Upper lobe of left lung (tissue), 6 donors: ENCODE measurements around the gene AFG1L. TPM values are rescaled to one million over a fixed set of nuclear protein-coding genes. Genes with fewer than 3 reads are reported as not detected.

Experiments
- ATAC-seq, 2 donors: fragments of 200-7000 bp; cut with Tn5 transposase; one replicate each; pipeline ENCODE4 v1.9.1; 2022; ENCODE audit warnings: mild to moderate bottlenecking in 2 of 2, moderate library complexity in 2 of 2; ENCODE audit not compliant: low FRiP score in 2 of 2
- DNase-seq, 2 donors: peaks; one replicate each; pipeline ENCODE4 v3.0.0-alpha.2; 2019 to 2020
- H3K27ac ChIP-seq, 4 donors: fragments of 200-600 bp; sonication (generic); one replicate each; pipeline ENCODE4 v1.5.1; 2016 to 2019
- H3K27me3 ChIP-seq, 4 donors: fragments of 200-600 bp; sonication (generic); one replicate each; pipeline ENCODE4 v1.5.1; 2017 to 2019
- H3K36me3 ChIP-seq, 4 donors: fragments of 200-600 bp; sonication (generic); one replicate each; pipeline ENCODE4 v1.5.1; 2016 to 2019
- H3K4me1 ChIP-seq, 4 donors: fragments of 200-600 bp; sonication (generic); one replicate each; pipeline ENCODE4 v1.5.1; 2018 to 2019
- H3K4me3 ChIP-seq, 4 donors: fragments of 200-600 bp; sonication (generic); one replicate each; pipeline ENCODE4 v1.5.1; 2017 to 2019; ENCODE audit warnings: mild to moderate bottlenecking in 2 of 4, moderate library complexity in 1 of 4
- H3K9me3 ChIP-seq, 4 donors: fragments of 200-600 bp; sonication (generic); one replicate each; pipeline ENCODE4 v1.5.1; 2018 to 2019
- EP300 ChIP-seq, 4 donors: sonication (generic); formaldehyde crosslinking; IDR thresholded peaks; one replicate each; pipeline ENCODE4 v1.5.1; 2017; ENCODE audit warnings: antibody characterized with exemption in 4 of 4, control low read depth in 2 of 4
- POLR2A ChIP-seq, 4 donors: fragments of 450-650 bp; IDR thresholded peaks; one replicate each; pipeline ENCODE4 v1.5.1; 2016 to 2017; ENCODE audit warnings: antibody characterized with exemption in 4 of 4, mild to moderate bottlenecking in 2 of 4
- POLR2AphosphoS5 ChIP-seq, 2 donors: sonication (generic); formaldehyde crosslinking; IDR thresholded peaks; one replicate each; pipeline ENCODE4 v1.5.1; 2017; ENCODE audit warnings: antibody characterized with exemption in 2 of 2
- WGBS, 2 donors: methylation state at CpG; one replicate each; pipeline ENCODE4 v1.1.5; 2017 to 2018; 5-methylcytosine and 5-hydroxymethylcytosine counted together
- total RNA-seq, 6 donors: library from RNA; depleted of rRNA in 4 of 6; stranded (reverse); fragments of >200 nt in 4 of 6; gene quantifications; one replicate each; pipeline versions ENCODE4 v1.1.0 to v1.2.1, GENCODE V29; 2016 to 2021
- TF ChIP-seq, protein P1 (sequence below), 6 experiments: fragments of 450-650 bp in 4 of 6; fragments of 200-600 bp in 2 of 6; sonication (generic) in 2 of 6; IDR thresholded peaks; one replicate each; pipeline ENCODE4 v1.5.1; 2016 to 2019; ENCODE audit warnings: antibody characterized with exemption in 6 of 6
- donor health status: DM: no; HTN: no; CAD: no; lungs with moderate emphysema.
- donor health status: DM: no; HTN: yes; CAD: no; lungs with severe emphysema.

The AFG1L gene
- total RNA-seq, 6 donors from 2014 or later: 2.6 to 19.9 (median 7.0) TPM

GRCh38 chr6:108473197-108473596 is 178.3 kb downstream of the AFG1L start:
- 95 to 96% methylated on average over 2 of the region's 2 CpGs for WGBS, 2 donors
- no peaks in the 10 kb centered on the region for H3K9me3 ChIP-seq
- DNase-seq (no peak), ATAC-seq (no peak)
- no peaks in the 10 kb centered on the region for H3K4me1 ChIP-seq
- TF ChIP-seq EP300 (IDR thresholded peaks at IDR 0.05) (no peak), POLR2AphosphoS5 (IDR thresholded peaks at IDR 0.05) (no peak), POLR2A (IDR thresholded peaks at IDR 0.05) (no peak)
- TF ChIP-seq, protein P1, sequence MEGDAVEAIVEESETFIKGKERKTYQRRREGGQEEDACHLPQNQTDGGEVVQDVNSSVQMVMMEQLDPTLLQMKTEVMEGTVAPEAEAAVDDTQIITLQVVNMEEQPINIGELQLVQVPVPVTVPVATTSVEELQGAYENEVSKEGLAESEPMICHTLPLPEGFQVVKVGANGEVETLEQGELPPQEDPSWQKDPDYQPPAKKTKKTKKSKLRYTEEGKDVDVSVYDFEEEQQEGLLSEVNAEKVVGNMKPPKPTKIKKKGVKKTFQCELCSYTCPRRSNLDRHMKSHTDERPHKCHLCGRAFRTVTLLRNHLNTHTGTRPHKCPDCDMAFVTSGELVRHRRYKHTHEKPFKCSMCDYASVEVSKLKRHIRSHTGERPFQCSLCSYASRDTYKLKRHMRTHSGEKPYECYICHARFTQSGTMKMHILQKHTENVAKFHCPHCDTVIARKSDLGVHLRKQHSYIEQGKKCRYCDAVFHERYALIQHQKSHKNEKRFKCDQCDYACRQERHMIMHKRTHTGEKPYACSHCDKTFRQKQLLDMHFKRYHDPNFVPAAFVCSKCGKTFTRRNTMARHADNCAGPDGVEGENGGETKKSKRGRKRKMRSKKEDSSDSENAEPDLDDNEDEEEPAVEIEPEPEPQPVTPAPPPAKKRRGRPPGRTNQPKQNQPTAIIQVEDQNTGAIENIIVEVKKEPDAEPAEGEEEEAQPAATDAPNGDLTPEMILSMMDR (IDR thresholded peaks at IDR 0.05): no peak
- no peak overlapping the region for H3K27ac ChIP-seq
- no peak overlapping the region for H3K4me3 ChIP-seq
- H3K27me3 ChIP-seq: no peaks in the 10 kb centered on the region
- no peaks in the 10 kb centered on the region for H3K36me3 ChIP-seq

- TF ChIP-seq, protein P1 (IDR thresholded peaks at IDR 0.05): no peak
- no peak for TF ChIP-seq POLR2AphosphoS5 (IDR thresholded peaks at IDR 0.05)
- TF ChIP-seq EP300 (IDR thresholded peaks at IDR 0.05): no peak
- no peak for TF ChIP-seq POLR2A (IDR thresholded peaks at IDR 0.05)
- Histone ChIP-seq H3K36me3 (no peaks in the 10 kb centered on the region), H3K27ac (no peak overlapping the region), H3K9me3 (no peaks in the 10 kb centered on the region), H3K27me3 (no peaks in the 10 kb centered on the region), H3K4me1 (no peaks in the 10 kb centered on the region), H3K4me3 (no peak overlapping the region)
- no peak for ATAC-seq
- 69 to 85% methylated on average over 2 of the region's 2 CpGs for WGBS, 2 donors
- no peak for DNase-seq
These were observed 181.5 kb downstream of the AFG1L start for GRCh38 chr6:108476376-108476775.

GRCh38 chr6:108476847-108477430 is 182.1 kb downstream of the AFG1L start:
- no peak for ATAC-seq
- DNase-seq: no peak
- WGBS, 2 donors: 88 to 96% methylated on average over 8 of the region's 8 CpGs

GRCh38 chr6:108482559-108482958 is 187.7 kb downstream of the AFG1L start:
- no peak overlapping the region for H3K4me3 ChIP-seq
- 84 to 88% methylated on average over 2 of the region's 2 CpGs for WGBS, 2 donors
- TF ChIP-seq EP300 (IDR thresholded peaks at IDR 0.05) (no peak), POLR2AphosphoS5 (IDR thresholded peaks at IDR 0.05) (no peak), POLR2A (IDR thresholded peaks at IDR 0.05) (no peak)
- TF ChIP-seq, protein P1 (IDR thresholded peaks at IDR 0.05): no peak
- H3K36me3 ChIP-seq: peaks cover 0 to 3% (median 0%) of the 10 kb centered on the region in 4 donors
- DNase-seq: no peak
- ATAC-seq: no peak
- no peaks in the 10 kb centered on the region for H3K4me1 ChIP-seq
- no peaks in the 10 kb centered on the region for H3K27me3 ChIP-seq
- H3K27ac ChIP-seq: no peak overlapping the region
- no peaks in the 10 kb centered on the region for H3K9me3 ChIP-seq

More at GRCh38 chr6:108476847-108477430, 182.1 kb downstream of the AFG1L start:
- no peak overlapping the region for H3K4me3 ChIP-seq
- no peaks in the 10 kb centered on the region for H3K27me3 ChIP-seq
- H3K27ac ChIP-seq: no peak overlapping the region
- H3K36me3 ChIP-seq: no peaks in the 10 kb centered on the region
- no peaks in the 10 kb centered on the region for H3K9me3 ChIP-seq
- no peak for TF ChIP-seq EP300 (IDR thresholded peaks at IDR 0.05)
- no peak for TF ChIP-seq POLR2AphosphoS5 (IDR thresholded peaks at IDR 0.05)
- TF ChIP-seq, protein P1 (IDR thresholded peaks at IDR 0.05): no peak
- TF ChIP-seq POLR2A (IDR thresholded peaks at IDR 0.05): no peak
- H3K4me1 ChIP-seq: no peaks in the 10 kb centered on the region

DNA sequence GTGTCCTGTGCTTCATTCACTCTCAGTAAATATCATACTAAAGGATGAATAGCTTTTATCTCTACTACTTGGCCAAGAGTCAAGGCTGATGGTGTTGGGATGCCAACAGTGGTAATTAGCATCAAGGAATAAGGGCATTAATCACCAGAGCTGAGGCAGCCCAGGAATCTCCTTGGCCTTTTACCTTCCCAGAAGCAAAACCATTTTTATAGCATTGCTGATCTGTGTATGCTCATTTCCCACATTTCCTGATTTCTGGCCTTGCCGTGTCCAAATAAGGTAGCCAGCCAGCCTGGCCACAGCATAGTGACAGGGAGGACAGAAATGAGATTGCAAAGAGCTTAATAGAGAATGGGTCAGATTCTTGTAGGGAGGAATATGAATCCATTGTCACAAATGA is 189.2 kb downstream of the AFG1L start:
- TF ChIP-seq EP300 (IDR thresholded peaks at IDR 0.05): no peak
- TF ChIP-seq, protein P1 (IDR thresholded peaks at IDR 0.05): no peak
- no peak for TF ChIP-seq POLR2A (IDR thresholded peaks at IDR 0.05)
- TF ChIP-seq POLR2AphosphoS5 (IDR thresholded peaks at IDR 0.05): no peak

More for the DNA sequence above, 189.2 kb downstream of the AFG1L start:
- Histone ChIP-seq H3K27me3 (no peaks in the 10 kb centered on the region), H3K4me3 (no peak overlapping the region), H3K36me3 (peaks cover 0 to 3% (median 0%) of the 10 kb centered on the region in 4 donors), H3K4me1 (no peaks in the 10 kb centered on the region), H3K9me3 (no peaks in the 10 kb centered on the region), H3K27ac (no peak overlapping the region)
- no peak for DNase-seq
- WGBS, 2 donors: 63 to 82% methylated on average over 1 of the region's 1 CpG
- no peak for ATAC-seq
